H9 (cell line): Measurements from ENCODE around the gene CALM1. TPM values are rescaled to one million over a fixed set of nuclear protein-coding genes. Genes with fewer than 3 reads are reported as not detected.

Experiments used
- DNase-seq: peaks from one replicate; pipeline ENCODE4 v3.0.0-alpha.2; 2017
- H2AFZ ChIP-seq: one replicate; pipeline ENCODE4 v1.6.1; 2013; ENCODE audit warnings: mild to moderate bottlenecking, low read length, control low read depth, moderate library complexity
- H2AK5ac ChIP-seq: 2 replicates; pipeline ENCODE4 v1.6.1; 2013; ENCODE audit warnings: low read length, control low read depth, mixed read lengths; ENCODE audit not compliant: insufficient read length
- H2BK120ac ChIP-seq: one replicate; pipeline ENCODE4 v1.6.1; 2013; ENCODE audit warnings: low read depth, mild to moderate bottlenecking, low read length, control low read depth, inconsistent platforms; ENCODE audit not compliant: poor library complexity, severe bottlenecking
- H2BK12ac ChIP-seq: 2 replicates; pipeline ENCODE4 v1.6.1; 2013; ENCODE audit warnings: low read length, control low read depth, mixed read lengths, low read depth; ENCODE audit not compliant: insufficient read length
- H2BK15ac ChIP-seq: 2 replicates; pipeline ENCODE4 v1.6.1; 2013; ENCODE audit warnings: low read depth, low read length, control low read depth
- H2BK20ac ChIP-seq: one replicate; pipeline ENCODE4 v1.6.1; 2013; ENCODE audit warnings: low read depth, mild to moderate bottlenecking, low read length, control low read depth, inconsistent platforms; ENCODE audit not compliant: poor library complexity, severe bottlenecking
- H2BK5ac ChIP-seq: 2 replicates; pipeline ENCODE4 v1.6.1; 2013; ENCODE audit warnings: low read length, control low read depth, mixed read lengths; ENCODE audit not compliant: insufficient read length
- H3K14ac ChIP-seq: 2 replicates; pipeline ENCODE4 v1.6.1; 2013; ENCODE audit warnings: low read length, control low read depth; ENCODE audit not compliant: insufficient read depth
- H3K18ac ChIP-seq: 2 replicates; pipeline ENCODE4 v1.6.1; 2013; ENCODE audit warnings: low read depth, mild to moderate bottlenecking, mixed read lengths, low read length, control low read depth; ENCODE audit not compliant: insufficient read length
- H3K23ac ChIP-seq: 2 replicates; pipeline ENCODE4 v1.6.1; 2013; ENCODE audit warnings: low read length, control low read depth, mixed read lengths, low read depth; ENCODE audit not compliant: insufficient read length
- H3K23me2 ChIP-seq: 2 replicates; pipeline ENCODE4 v1.6.1; 2013; ENCODE audit warnings: low read depth, mild to moderate bottlenecking, mixed read lengths, low read length, control low read depth; ENCODE audit not compliant: insufficient read length, poor library complexity, severe bottlenecking
- H3K27ac ChIP-seq: 2 replicates; pipeline ENCODE4 v1.5.1; 2013; ENCODE audit warnings: low read length, control low read depth, mixed read lengths, low read depth; ENCODE audit not compliant: insufficient read length
- H3K27me3 ChIP-seq: 2 replicates; pipeline ENCODE4 v1.6.1; 2013; ENCODE audit warnings: low read length, control low read depth, inconsistent platforms; ENCODE audit not compliant: insufficient read depth
- H3K4ac ChIP-seq: 2 replicates; pipeline ENCODE4 v1.6.1; 2013; ENCODE audit warnings: low read depth, mild to moderate bottlenecking, control low read depth, inconsistent platforms, low read length, moderate library complexity
- H3K4me1 ChIP-seq: 2 replicates; pipeline ENCODE4 v1.6.1; 2013; ENCODE audit warnings: low read length, control low read depth, inconsistent platforms; ENCODE audit not compliant: insufficient read depth
- H3K4me2 ChIP-seq: 2 replicates; pipeline ENCODE4 v1.6.1; 2013; ENCODE audit warnings: low read length, control low read depth, mixed read lengths; ENCODE audit not compliant: insufficient read length, insufficient read depth
- H3K56ac ChIP-seq: 2 replicates; pipeline ENCODE4 v1.6.1; 2013; ENCODE audit warnings: low read depth, mild to moderate bottlenecking, mixed read lengths, low read length, control low read depth; ENCODE audit not compliant: insufficient read length
- H3K79me1 ChIP-seq: 2 replicates; pipeline ENCODE4 v1.6.1; 2013; ENCODE audit warnings: low read depth, mild to moderate bottlenecking, moderate library complexity, low read length, control low read depth, inconsistent platforms; ENCODE audit not compliant: insufficient read depth, poor library complexity, severe bottlenecking
- H3K79me2 ChIP-seq: 2 replicates; pipeline ENCODE4 v1.6.1; 2013; ENCODE audit warnings: low read length, control low read depth, inconsistent platforms; ENCODE audit not compliant: insufficient read depth
- H3K9ac ChIP-seq: 2 replicates; pipeline ENCODE4 v1.6.1; 2013; ENCODE audit warnings: low read length, control low read depth, mixed read lengths; ENCODE audit not compliant: insufficient read length; ENCODE audit errors: extremely low read depth
- H3K9me3 ChIP-seq: one replicate; pipeline ENCODE4 v1.6.1; 2013; ENCODE audit warnings: low read depth, low read length, inconsistent platforms; ENCODE audit not compliant: control insufficient read depth
- H3T11ph ChIP-seq: one replicate; pipeline ENCODE4 v1.6.1; 2013; ENCODE audit warnings: mild to moderate bottlenecking, low read length, control low read depth, inconsistent platforms
- H4K20me1 ChIP-seq: one replicate; pipeline ENCODE4 v1.6.1; 2013; ENCODE audit not compliant: control insufficient read depth, insufficient read length, insufficient read depth
- H4K5ac ChIP-seq: 2 replicates; pipeline ENCODE4 v1.6.1; 2013; ENCODE audit warnings: low read depth, mild to moderate bottlenecking, mixed read lengths, low read length, control low read depth; ENCODE audit not compliant: insufficient read length
- H4K8ac ChIP-seq: replicated peaks from 2 replicates; pipeline ENCODE4 v1.6.1; 2013; ENCODE audit warnings: low read length, control low read depth, mixed read lengths, low read depth; ENCODE audit not compliant: insufficient read length
- H4K91ac ChIP-seq: 2 replicates; pipeline ENCODE4 v1.6.1; 2013; ENCODE audit warnings: low read depth, mild to moderate bottlenecking, moderate library complexity, mixed read lengths, low read length, control low read depth; ENCODE audit not compliant: insufficient read length
- H3K27ac Mint-ChIP-seq, 3 experiments: 2 replicates in 2 of 3; 3 replicates in 1 of 3; pipeline ENCODE4 v1.8.0; 2020 to 2021; ENCODE audit warnings: mixed read lengths in 3 of 3, mild to moderate bottlenecking in 1 of 3, moderate library complexity in 1 of 3
- H3K27me3 Mint-ChIP-seq: 2 replicates; pipeline ENCODE4 v1.8.0; 2021; ENCODE audit warnings: low read depth, mild to moderate bottlenecking, moderate library complexity, mixed read lengths
- H3K36me3 Mint-ChIP-seq, 3 experiments: 2 replicates in 2 of 3; 3 replicates in 1 of 3; pipeline ENCODE4 v1.8.0; 2020 to 2021; ENCODE audit warnings: low read depth in 3 of 3, mixed read lengths in 3 of 3; ENCODE audit not compliant: insufficient read depth in 1 of 3
- H3K4me1 Mint-ChIP-seq, 2 experiments: 2 replicates each; pipeline ENCODE4 v1.8.0; 2020; ENCODE audit warnings: mixed read lengths in 2 of 2
- H3K4me3 Mint-ChIP-seq, 2 experiments: 2 replicates in 1 of 2; 3 replicates in 1 of 2; pipeline ENCODE4 v1.8.0; 2020 to 2021; ENCODE audit warnings: mild to moderate bottlenecking in 2 of 2, mixed read lengths in 2 of 2, moderate library complexity in 1 of 2
- H3K9me3 Mint-ChIP-seq, 2 experiments: 2 replicates in 1 of 2; 3 replicates in 1 of 2; pipeline ENCODE4 v1.8.0; 2020; ENCODE audit warnings: mild to moderate bottlenecking in 2 of 2, mixed read lengths in 2 of 2, moderate library complexity in 1 of 2
- CTCF ChIP-seq: fragments of 200-600 bp; sonication (generic); conservative IDR thresholded peaks from 3 replicates; pipeline ENCODE4 v1.8.0; 2021; ENCODE audit warnings: antibody characterized with exemption, mild to moderate bottlenecking
- WGBS: extraction: QIAGEN DNeasy Blood & Tissue Kit; methylation state at CpG from one replicate; pipeline ENCODE4 v1.1.7; 2013; ENCODE audit warnings: missing lambda C conversion rate, low lambda C conversion rate, mixed read lengths; ENCODE audit not compliant: insufficient read length; ENCODE audit errors: extremely low coverage; 5-methylcytosine and 5-hydroxymethylcytosine counted together
- total RNA-seq: library from RNA; stranded (reverse); gene quantifications from 2 replicates; pipeline ENCODE4 v1.2.1, GENCODE V29; 2021

Gene CALM1
- total RNA-seq, 1 experiment from 2014 or later = 354 TPM

DNA sequence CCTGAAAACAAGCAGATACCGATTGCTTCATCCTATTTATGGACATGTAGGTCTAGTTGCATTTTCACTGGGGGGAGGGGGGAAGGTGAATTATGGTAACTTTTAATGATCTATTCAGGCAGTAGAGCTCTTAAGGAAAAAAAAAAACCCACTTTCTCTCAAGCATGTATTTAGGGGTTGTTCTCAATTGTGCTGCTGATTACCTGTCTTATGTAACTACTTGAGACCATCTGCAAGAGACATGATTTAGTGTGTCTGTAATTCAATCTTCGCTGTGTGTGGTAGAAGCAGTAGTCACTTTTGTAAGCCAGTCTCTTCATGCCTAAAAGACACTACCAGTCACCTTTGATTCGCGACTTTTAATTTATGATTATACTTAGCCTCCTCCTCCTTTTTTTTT lies 8.9 kb downstream of the CALM1 start:
- no CpG with 5 or more reads among the region's 4 CpGs for WGBS
- H4K5ac ChIP-seq = no peak overlapping the region
- H2AFZ ChIP-seq = no peak overlapping the region
- H3K4me2 ChIP-seq = no peak overlapping the region
- no peak overlapping the region for H2BK5ac ChIP-seq
- H3K27ac ChIP-seq = no peak overlapping the region
- no peaks in the 10 kb centered on the region for H3K27me3 ChIP-seq
- no peaks in the 10 kb centered on the region for H4K20me1 ChIP-seq
- H3K79me2 ChIP-seq = no peaks in the 10 kb centered on the region
- no peak overlapping the region for H3K4me3 Mint-ChIP-seq
- no peak overlapping the region for H3K4ac ChIP-seq
- H3K4me1 Mint-ChIP-seq = peaks cover 7 to 12% of the 10 kb centered on the region in 2 experiments
- no peak overlapping the region for H2BK15ac ChIP-seq
- DNase-seq = no peak
- H3K4me1 ChIP-seq = no peaks in the 10 kb centered on the region
- H3K18ac ChIP-seq = no peak overlapping the region
- H3K23me2 ChIP-seq = no peaks in the 10 kb centered on the region
- no peaks in the 10 kb centered on the region for H3K79me1 ChIP-seq
- no peak overlapping the region for H4K91ac ChIP-seq
- no peak overlapping the region for H4K8ac ChIP-seq
- no peak overlapping the region for H2BK20ac ChIP-seq
- no peak overlapping the region for H3T11ph ChIP-seq
- no peak overlapping the region for H3K14ac ChIP-seq
- H3K9ac ChIP-seq = no peak overlapping the region
- no peak overlapping the region for H3K23ac ChIP-seq
- H3K36me3 Mint-ChIP-seq = peaks cover 43 to 58% (median 53%) of the 10 kb centered on the region in 3 experiments; a peak in 6 of 7 replicates
- no peak overlapping the region for H2BK12ac ChIP-seq
- no peaks in the 10 kb centered on the region for H3K27me3 Mint-ChIP-seq
- H2BK120ac ChIP-seq = no peak overlapping the region
- H2AK5ac ChIP-seq = no peak overlapping the region
- H3K27ac Mint-ChIP-seq = peak overlapping the region in 1 of 3 experiments; percentile 64; a peak in 2 of 7 replicates
- no peak for TF ChIP-seq CTCF
- no peaks in the 10 kb centered on the region for H3K9me3 Mint-ChIP-seq
- H3K56ac ChIP-seq = no peak overlapping the region
- H3K9me3 ChIP-seq = no peaks in the 10 kb centered on the region
